ENCODE measurements around the gene PSME3IP1.

GRCh38 chr16:57188711-57189002 lies 2.8 kb upstream of the PSME3IP1 start:
- TF ChIP-seq, protein P1, sequence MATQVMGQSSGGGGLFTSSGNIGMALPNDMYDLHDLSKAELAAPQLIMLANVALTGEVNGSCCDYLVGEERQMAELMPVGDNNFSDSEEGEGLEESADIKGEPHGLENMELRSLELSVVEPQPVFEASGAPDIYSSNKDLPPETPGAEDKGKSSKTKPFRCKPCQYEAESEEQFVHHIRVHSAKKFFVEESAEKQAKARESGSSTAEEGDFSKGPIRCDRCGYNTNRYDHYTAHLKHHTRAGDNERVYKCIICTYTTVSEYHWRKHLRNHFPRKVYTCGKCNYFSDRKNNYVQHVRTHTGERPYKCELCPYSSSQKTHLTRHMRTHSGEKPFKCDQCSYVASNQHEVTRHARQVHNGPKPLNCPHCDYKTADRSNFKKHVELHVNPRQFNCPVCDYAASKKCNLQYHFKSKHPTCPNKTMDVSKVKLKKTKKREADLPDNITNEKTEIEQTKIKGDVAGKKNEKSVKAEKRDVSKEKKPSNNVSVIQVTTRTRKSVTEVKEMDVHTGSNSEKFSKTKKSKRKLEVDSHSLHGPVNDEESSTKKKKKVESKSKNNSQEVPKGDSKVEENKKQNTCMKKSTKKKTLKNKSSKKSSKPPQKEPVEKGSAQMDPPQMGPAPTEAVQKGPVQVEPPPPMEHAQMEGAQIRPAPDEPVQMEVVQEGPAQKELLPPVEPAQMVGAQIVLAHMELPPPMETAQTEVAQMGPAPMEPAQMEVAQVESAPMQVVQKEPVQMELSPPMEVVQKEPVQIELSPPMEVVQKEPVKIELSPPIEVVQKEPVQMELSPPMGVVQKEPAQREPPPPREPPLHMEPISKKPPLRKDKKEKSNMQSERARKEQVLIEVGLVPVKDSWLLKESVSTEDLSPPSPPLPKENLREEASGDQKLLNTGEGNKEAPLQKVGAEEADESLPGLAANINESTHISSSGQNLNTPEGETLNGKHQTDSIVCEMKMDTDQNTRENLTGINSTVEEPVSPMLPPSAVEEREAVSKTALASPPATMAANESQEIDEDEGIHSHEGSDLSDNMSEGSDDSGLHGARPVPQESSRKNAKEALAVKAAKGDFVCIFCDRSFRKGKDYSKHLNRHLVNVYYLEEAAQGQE (IDR thresholded peaks at IDR 0.05; ENCODE audit: low read depth), result no peak
- TF ChIP-seq EP300 (IDR thresholded peaks at IDR 0.05; ENCODE audit: borderline replicate concordance), result no peak
- TF ChIP-seq YY1 (IDR thresholded peaks at IDR 0.05; ENCODE audit: low read depth), result no peak
- no peak for TF ChIP-seq RAD21 (IDR thresholded peaks at IDR 0.05; ENCODE audit: low read depth)
- no peak for TF ChIP-seq CEBPB (IDR thresholded peaks at IDR 0.05)
- no peak for TF ChIP-seq TAF1 (IDR thresholded peaks at IDR 0.05; ENCODE audit: low read depth)

All from Ishikawa (cell line).